Neural cell (in vitro differentiated cells): ENCODE measurements around the gene KLHL42.

Source experiments
- EP300 ChIP-seq: fragments of 450-650 bp; conservative IDR thresholded peaks from 2 replicates; pipeline ENCODE4 v1.6.1; 2014; ENCODE audit warnings: antibody characterized with exemption, mild to moderate bottlenecking, moderate library complexity; ENCODE audit not compliant: poor library complexity, severe bottlenecking
- EZH2 ChIP-seq: fragments of 200-600, 300-800 bp; shearing (Covaris generic), sonication (generic); IDR thresholded peaks from 2 replicates; pipeline ENCODE4 v1.6.1; 2014; ENCODE audit warnings: antibody characterized with exemption, low read length, borderline replicate concordance, mild to moderate bottlenecking; ENCODE audit not compliant: insufficient read depth, poor library complexity, severe bottlenecking
- MXI1 ChIP-seq: fragments of 450-650 bp; conservative IDR thresholded peaks from 2 replicates; pipeline ENCODE4 v1.6.1; 2014; ENCODE audit warnings: antibody characterized with exemption, mild to moderate bottlenecking; ENCODE audit not compliant: poor library complexity, severe bottlenecking
- POLR2AphosphoS5 ChIP-seq: IDR thresholded peaks from 2 replicates; pipeline ENCODE4 v1.6.1; 2012
- RAD21 ChIP-seq: fragments of 450-650 bp; conservative IDR thresholded peaks from 2 replicates; pipeline ENCODE4 v1.6.1; 2014; ENCODE audit warnings: antibody characterized with exemption, mild to moderate bottlenecking, moderate library complexity
- TAF1 ChIP-seq: IDR thresholded peaks from 2 replicates; pipeline ENCODE4 v1.6.1; 2012; ENCODE audit warnings: low read depth
- TF ChIP-seq, protein P1 (sequence below): IDR thresholded peaks from 2 replicates; pipeline ENCODE4 v1.6.1; 2012; ENCODE audit warnings: borderline replicate concordance
- TF ChIP-seq, protein P2 (sequence below): fragments of 450-650 bp; IDR thresholded peaks from 2 replicates; pipeline ENCODE4 v1.5.1; 2014; ENCODE audit warnings: antibody characterized with exemption, mild to moderate bottlenecking, moderate library complexity; ENCODE audit not compliant: poor library complexity, severe bottlenecking

DNA sequence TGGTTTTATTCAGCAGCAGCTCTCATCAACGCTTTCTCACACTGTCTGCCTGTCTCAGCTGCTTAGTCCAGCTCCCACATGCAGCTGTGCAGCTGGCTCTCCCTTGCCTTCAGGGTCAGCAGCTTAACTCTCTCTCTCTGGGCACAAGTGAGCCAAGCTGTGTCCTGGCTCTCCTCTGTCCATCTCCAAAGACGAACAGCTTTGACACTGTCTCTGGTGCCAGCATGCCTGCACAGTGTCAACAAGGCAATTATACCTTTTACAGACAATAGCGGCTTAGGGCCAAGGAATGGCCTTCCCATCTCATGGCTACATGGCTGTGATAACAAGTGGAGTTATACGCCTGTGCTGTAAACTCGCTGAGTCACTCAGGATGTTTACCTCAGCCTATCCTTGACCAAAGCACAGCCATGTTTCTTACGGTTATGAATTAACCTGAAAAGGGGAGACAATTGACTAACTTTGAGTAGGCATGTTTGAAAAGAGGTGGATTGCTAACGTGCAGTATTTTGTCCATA is 38.4 kb downstream of the KLHL42 start:
- TF ChIP-seq, protein P1, sequence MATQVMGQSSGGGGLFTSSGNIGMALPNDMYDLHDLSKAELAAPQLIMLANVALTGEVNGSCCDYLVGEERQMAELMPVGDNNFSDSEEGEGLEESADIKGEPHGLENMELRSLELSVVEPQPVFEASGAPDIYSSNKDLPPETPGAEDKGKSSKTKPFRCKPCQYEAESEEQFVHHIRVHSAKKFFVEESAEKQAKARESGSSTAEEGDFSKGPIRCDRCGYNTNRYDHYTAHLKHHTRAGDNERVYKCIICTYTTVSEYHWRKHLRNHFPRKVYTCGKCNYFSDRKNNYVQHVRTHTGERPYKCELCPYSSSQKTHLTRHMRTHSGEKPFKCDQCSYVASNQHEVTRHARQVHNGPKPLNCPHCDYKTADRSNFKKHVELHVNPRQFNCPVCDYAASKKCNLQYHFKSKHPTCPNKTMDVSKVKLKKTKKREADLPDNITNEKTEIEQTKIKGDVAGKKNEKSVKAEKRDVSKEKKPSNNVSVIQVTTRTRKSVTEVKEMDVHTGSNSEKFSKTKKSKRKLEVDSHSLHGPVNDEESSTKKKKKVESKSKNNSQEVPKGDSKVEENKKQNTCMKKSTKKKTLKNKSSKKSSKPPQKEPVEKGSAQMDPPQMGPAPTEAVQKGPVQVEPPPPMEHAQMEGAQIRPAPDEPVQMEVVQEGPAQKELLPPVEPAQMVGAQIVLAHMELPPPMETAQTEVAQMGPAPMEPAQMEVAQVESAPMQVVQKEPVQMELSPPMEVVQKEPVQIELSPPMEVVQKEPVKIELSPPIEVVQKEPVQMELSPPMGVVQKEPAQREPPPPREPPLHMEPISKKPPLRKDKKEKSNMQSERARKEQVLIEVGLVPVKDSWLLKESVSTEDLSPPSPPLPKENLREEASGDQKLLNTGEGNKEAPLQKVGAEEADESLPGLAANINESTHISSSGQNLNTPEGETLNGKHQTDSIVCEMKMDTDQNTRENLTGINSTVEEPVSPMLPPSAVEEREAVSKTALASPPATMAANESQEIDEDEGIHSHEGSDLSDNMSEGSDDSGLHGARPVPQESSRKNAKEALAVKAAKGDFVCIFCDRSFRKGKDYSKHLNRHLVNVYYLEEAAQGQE = no peak
- TF ChIP-seq, protein P2, sequence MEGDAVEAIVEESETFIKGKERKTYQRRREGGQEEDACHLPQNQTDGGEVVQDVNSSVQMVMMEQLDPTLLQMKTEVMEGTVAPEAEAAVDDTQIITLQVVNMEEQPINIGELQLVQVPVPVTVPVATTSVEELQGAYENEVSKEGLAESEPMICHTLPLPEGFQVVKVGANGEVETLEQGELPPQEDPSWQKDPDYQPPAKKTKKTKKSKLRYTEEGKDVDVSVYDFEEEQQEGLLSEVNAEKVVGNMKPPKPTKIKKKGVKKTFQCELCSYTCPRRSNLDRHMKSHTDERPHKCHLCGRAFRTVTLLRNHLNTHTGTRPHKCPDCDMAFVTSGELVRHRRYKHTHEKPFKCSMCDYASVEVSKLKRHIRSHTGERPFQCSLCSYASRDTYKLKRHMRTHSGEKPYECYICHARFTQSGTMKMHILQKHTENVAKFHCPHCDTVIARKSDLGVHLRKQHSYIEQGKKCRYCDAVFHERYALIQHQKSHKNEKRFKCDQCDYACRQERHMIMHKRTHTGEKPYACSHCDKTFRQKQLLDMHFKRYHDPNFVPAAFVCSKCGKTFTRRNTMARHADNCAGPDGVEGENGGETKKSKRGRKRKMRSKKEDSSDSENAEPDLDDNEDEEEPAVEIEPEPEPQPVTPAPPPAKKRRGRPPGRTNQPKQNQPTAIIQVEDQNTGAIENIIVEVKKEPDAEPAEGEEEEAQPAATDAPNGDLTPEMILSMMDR = no peak
- no peak for TF ChIP-seq EP300
- TF ChIP-seq EZH2 = no peak
- no peak for TF ChIP-seq RAD21
- TF ChIP-seq POLR2AphosphoS5 = no peak
- no peak for TF ChIP-seq TAF1
- TF ChIP-seq MXI1 = no peak
